Subcutaneous adipose tissue (tissue), 4 donors: ENCODE results near the gene FYCO1. TPM values are rescaled to one million over a fixed set of nuclear protein-coding genes. Genes with fewer than 3 reads are reported as not detected.

ENCODE experiments used
- CTCF ChIP-seq: fragments of 450-650 bp; IDR thresholded peaks from one replicate; pipeline ENCODE4 v1.5.1; 2016; ENCODE audit warnings: low read depth, mild to moderate bottlenecking, control low read depth, antibody characterized with exemption, moderate library complexity
- total RNA-seq, 4 donors: library from RNA; depleted of rRNA; stranded (reverse); fragments of >200 nt; gene quantifications; one replicate each; pipeline ENCODE4 v1.1.0, GENCODE V29; 2016

Gene FYCO1
- total RNA-seq, 4 donors from 2014 or later, result 36.7 to 46.7 (median 43.6) TPM

- no peak for TF ChIP-seq CTCF
Measured at GRCh38 chr3:46007280-46007679, 11.7 kb upstream of the FYCO1 start.

GRCh38 chr3:46006238-46007032, 10.8 kb upstream of the FYCO1 start:
- TF ChIP-seq CTCF, result no peak

DNA sequence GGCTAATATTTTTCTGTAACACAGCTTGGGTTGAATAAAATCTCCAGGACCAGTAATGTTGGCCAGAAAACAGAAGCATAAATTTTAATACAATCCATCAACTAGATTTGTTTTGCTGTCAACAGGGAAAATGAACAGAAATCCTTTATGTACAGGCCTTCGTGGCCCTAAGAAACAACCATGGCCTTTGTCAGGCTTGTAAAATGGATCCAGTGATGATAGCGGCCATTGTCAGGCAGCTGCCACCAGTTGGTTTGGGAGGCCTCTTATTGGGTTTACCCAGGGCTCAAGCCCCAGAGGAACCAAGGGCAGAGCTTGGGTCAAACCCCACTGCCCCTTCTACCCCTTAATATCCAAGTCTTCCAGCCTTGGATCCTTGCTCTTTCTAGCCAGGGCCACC, 5.6 kb upstream of the FYCO1 start:
- TF ChIP-seq CTCF, result no peak

DNA sequence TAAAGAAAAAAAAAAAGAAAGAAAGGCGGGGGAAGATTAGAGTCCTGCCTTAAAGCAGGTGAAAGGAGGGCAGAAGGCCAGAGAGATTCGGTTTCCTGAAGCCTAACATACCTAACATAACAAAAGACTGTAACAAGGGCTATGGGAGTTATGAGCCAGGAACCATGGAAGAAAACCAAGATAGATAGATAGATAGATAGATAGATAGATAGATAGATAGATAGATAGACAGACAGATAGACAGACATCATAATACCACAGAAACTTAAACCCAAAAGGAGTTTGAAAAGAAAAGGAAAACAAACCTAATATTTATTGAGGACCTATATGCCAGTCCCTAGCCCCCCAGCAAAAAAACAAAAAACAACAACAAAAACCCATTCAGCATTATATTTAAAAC, 2.3 kb upstream of the FYCO1 start:
- no peak for TF ChIP-seq CTCF

DNA sequence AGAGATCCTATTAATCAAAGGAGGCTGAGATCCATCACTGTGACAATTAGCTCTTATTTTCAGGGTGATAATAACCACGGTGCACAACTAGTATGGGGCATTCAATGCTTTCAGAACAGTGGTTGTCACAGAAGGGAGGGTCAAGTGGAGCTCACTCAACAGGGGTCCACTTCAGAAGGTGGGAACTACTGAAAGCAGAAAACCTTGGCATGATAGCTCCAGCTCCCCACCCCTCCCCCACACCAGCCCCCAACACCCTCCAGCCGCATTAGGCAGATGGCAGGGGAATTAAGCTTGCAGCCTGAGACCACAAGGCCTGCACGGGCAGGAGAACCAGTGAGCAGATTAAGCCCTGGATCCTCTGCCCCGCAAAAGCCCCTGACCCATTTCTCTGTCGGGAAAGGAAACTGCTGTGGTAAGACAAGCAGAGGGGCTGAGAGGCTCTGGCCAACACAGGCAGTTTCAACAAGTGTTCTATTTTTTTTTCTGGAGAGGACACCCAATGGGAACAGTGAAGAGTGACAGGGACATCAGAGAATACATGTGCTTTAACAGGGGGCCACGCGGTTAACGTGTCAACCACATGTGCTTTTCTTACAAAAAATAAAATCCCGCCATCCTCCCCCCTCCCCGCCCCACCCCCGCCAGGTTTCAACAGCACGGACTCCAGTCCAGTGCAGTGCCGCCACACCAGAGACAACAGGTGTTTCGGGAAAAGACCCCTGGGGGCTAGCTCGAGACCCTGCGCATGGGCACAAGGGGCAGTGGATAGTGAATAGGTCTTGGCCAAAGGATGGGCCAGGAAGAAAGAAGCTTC, 997 bp downstream of the FYCO1 start:
- no peak for TF ChIP-seq CTCF

DNA sequence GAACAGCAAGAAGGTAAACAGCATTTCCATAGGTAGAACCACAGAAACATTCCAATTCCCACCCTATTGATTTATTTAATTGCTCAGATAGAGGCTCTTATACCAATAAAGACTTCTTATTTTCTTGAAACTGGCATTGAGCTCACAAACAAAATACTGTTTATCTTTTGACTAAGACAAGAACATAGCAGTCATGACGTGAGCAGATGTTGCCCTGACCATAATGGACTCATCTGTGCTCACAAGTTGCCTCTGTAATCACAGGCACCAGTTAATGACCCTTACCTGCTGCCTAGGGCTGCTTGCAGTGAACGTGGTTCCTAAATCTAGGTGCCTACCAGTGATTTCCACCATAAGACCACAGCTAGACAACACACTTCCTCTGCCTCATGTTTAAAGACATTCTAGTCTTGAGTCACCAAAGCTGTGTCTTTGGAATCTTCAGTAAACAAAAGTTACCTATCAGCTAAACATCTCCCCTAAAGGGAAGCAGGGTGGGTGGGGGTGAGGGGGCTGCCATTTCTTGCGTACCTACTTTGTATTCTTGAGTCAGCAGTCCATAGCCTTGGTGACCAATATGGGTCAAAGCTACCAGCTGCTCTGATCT, 2.1 kb downstream of the FYCO1 start:
- TF ChIP-seq CTCF, result no peak

GRCh38 chr3:45992821-45993221, 2.8 kb downstream of the FYCO1 start:
- TF ChIP-seq CTCF, result no peak
